ENCODE results near the gene EARS2.
A peak's percentile ranks its signal among the peaks of the same experiment; 100 is the strongest.
"Not testable (repeated sequence)": the region's sequence is repeated elsewhere in the genome, so short reads cannot be mapped to it uniquely, and the experiment has no call there.

The EARS2 gene

DNA sequence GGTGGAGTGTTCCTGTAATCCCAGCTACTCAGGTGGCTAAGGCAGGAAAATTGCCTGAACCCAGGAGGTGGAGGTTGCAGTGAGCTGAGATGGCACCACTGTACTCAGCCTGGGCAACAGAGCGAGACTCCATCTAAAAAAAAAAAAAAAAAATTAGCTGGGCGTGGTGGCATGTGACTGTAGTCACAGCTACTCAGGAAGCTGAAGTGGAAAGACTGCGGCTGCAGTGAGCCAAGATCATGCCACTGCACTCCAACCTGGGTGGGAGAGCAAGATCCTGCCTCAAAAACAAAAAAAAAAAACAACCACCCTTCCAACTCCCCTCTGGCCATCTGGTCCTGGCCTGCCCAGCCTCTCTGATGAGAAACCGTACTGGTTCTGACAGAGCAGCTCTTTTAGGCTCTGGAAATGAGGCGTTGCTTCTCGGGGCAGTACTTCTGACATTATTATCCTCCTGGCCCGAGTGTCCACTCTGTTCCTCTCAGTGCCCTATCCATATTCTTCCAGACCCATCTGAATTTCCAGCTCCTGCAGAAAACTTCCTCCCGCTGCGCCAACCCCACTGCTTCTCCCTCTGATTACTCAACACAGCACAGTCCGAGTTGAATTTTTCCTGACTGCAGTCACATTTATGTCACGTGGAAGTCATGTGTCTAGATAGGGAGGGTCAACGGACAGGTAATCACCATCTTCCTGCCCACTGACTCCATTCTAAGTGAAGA, 60.2 kb downstream of the EARS2 start:
- Histone ChIP-seq H3K27me3 (no peaks in the 10 kb centered on the region), H3K4me3 (no peak overlapping the region), H3K4me2 (peak overlapping the region; percentile 11 to 92 (median 44); a peak in 21 of 22 replicates), H4K20me1 (peaks cover 76 to 100% (median 100%) of the 10 kb centered on the region in 11 experiments), H3K36me3 (peaks cover 63 to 98% (median 78%) of the 10 kb centered on the region in 11 experiments), H3K9me3 (replicated peaks in 1 of 11) (no peaks in the 10 kb centered on the region), H3K27ac (peak overlapping the region in 6 of 11 experiments; percentile 13 to 50 (median 32); a peak in 7 of 22 replicates), H3K9ac (peak overlapping the region in 5 of 11 experiments; percentile 11 to 53 (median 27); a peak in 5 of 22 replicates), H3K4me1 (peaks cover 52 to 67% (median 55%) of the 10 kb centered on the region in 10 experiments)
- TF ChIP-seq Cebpa-rat (IDR thresholded peaks at IDR 0.05): no peak

DNA sequence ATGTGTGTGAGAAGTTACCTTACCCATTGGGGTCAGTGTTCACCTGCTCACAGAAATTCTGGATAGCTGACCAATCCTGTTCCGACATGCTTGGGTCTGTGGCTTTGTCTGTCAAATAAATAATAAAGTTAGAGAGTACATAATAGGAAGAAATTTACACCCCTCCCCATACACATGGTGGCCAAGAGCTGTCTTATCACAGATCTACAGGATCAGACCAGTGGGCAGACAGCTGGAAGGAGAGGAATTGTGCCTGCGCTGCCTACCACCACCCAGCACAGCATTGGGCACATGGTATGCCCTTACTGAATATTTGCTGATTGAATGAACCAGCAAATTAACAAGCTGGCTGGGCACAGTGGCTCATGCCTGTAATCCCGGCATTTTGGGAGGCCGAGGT, 61.5 kb downstream of the EARS2 start:
- peak overlapping the region in 1 of 11 experiments; percentile 34; a peak in 1 of 22 replicates for H3K9ac ChIP-seq
- H3K27ac ChIP-seq: no peak overlapping the region
- peak overlapping the region in 1 of 11 experiments; percentile 4; a peak in 1 of 22 replicates for H3K4me2 ChIP-seq
- no peak for TF ChIP-seq Cebpa-rat (IDR thresholded peaks at IDR 0.05)
- H3K4me1 ChIP-seq: peaks cover 39 to 54% (median 42%) of the 10 kb centered on the region in 10 experiments
- H3K9me3 ChIP-seq (replicated peaks in 1 of 11): no peaks in the 10 kb centered on the region
- peaks cover 63 to 99% (median 80%) of the 10 kb centered on the region in 11 experiments for H3K36me3 ChIP-seq
- peaks cover 67 to 100% (median 93%) of the 10 kb centered on the region in 11 experiments for H4K20me1 ChIP-seq
- H3K27me3 ChIP-seq: no peaks in the 10 kb centered on the region
- no peak overlapping the region for H3K4me3 ChIP-seq

DNA sequence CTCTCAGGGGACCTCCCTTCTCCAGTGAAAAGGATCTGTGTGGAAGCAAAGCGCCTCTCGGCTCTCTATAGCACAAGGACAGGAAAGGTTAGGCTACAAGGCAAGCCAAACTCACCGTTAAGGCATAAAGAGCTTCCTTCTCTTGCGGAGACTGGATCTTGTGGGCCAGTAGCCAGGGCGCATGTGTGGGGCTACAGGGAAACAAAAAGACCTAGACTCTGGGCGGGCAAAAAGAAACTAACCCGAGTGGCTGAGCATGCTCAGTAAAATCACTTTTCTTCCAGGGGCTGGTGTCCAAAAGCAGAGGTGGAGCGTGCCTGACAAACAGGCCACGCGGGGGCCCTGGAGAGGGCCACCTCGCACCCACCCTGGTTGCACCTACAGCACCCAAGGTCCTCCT, 63.0 kb downstream of the EARS2 start:
- Histone ChIP-seq H3K9me3 (replicated peaks in 1 of 11) (no peaks in the 10 kb centered on the region), H3K9ac (0 out of 22 replicates have a peak overlapping the region, but pooled peaks of 1 of the 11 experiments have one; percentile 2), H3K27me3 (no peaks in the 10 kb centered on the region), H3K4me3 (no peak overlapping the region), H3K4me1 (peaks cover 25 to 39% (median 28%) of the 10 kb centered on the region in 10 experiments), H3K4me2 (no peak overlapping the region), H4K20me1 (peaks cover 62 to 100% (median 86%) of the 10 kb centered on the region in 11 experiments; a peak in 21 of 22 replicates), H3K27ac (no peak overlapping the region), H3K36me3 (peaks cover 74 to 99% (median 88%) of the 10 kb centered on the region in 11 experiments)
- no peak for TF ChIP-seq Cebpa-rat (IDR thresholded peaks at IDR 0.05)

DNA sequence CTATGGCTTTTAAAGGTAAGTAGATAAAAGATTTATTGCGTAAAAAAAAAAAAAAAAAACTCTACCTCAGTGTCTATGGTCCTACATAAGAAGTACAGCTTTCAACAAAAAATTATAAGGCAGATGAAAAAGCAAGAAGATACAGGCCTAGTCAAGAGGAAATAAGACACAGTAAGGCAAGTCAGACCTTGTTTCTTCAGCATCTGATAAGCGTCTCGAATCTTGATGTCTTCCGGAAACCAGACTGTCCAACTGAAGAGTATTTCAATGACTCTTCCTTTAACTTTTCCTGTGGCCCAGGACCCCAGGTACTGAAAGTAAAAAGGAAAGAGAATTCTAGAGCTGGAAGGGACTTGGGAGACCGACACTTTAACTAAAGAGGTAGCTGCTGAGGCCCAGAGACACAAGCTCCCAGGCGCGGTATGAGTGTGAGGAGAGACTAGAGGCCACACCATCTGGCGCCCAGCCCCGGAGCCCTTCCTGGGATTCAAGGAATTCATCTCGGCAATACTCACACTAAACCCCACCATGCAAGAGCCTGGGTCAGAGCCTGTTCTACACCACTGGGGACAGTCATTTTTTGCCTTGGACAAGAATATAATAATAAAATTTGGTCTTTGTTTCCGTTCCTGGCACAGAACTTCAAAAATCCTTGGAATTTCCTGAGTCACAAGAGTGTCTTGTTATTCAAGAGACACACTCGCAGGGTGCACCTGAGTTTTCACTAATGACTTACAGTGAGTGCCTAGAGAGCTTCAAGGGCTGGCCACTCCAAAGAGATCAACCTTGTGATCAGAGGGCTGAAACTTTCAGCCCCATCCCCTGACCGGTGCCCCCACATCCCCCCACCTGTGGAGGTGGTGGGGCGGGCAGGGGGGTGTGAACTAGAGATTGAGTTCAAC, 65.4 kb downstream of the EARS2 start:
- peaks cover under 1 to 16% (median 6%) of the 10 kb centered on the region in 10 experiments; a peak in 16 of 20 replicates for H3K4me1 ChIP-seq
- H3K4me3 ChIP-seq: no peak overlapping the region
- no peaks in the 10 kb centered on the region for H3K9me3 ChIP-seq (replicated peaks in 1 of 11)
- H3K27ac ChIP-seq: no peak overlapping the region
- H3K9ac ChIP-seq: no peak overlapping the region
- H4K20me1 ChIP-seq: peaks cover 64 to 100% (median 83%) of the 10 kb centered on the region in 11 experiments
- TF ChIP-seq Cebpa-rat (IDR thresholded peaks at IDR 0.05): no peak
- H3K36me3 ChIP-seq: peaks cover 99 to 100% (median 100%) of the 10 kb centered on the region in 11 experiments
- no peak overlapping the region for H3K4me2 ChIP-seq
- H3K27me3 ChIP-seq: no peaks in the 10 kb centered on the region

DNA sequence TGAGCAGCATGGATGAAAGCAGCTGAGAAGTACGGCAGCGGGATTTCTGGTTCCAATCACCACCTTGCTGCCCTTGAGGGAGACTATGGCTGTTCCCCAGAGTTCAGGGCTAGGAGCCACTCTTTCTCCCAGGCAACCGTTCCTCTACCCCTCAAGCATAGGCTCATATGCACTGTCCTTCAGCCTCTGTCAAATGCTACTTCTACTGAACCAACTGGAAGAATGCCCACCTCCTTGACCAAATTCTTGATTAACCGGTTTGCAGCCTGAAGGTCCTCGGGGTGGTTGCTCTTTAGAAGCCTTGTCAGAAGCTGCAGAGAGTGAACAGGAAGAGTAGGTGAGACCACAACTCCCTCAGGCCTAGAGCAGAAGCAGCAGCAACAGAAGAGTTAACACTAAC, 70.7 kb downstream of the EARS2 start:
- H3K27me3 ChIP-seq: no peaks in the 10 kb centered on the region
- H3K9ac ChIP-seq: no peak overlapping the region
- peaks cover 0 to 13% (median 0%) of the 10 kb centered on the region in 10 experiments; a peak in 3 of 20 replicates for H3K4me1 ChIP-seq
- no peak overlapping the region for H3K27ac ChIP-seq
- H3K36me3 ChIP-seq: peaks cover 99 to 100% (median 100%) of the 10 kb centered on the region in 11 experiments
- H4K20me1 ChIP-seq: peaks cover 50 to 99% (median 70%) of the 10 kb centered on the region in 11 experiments; a peak in 21 of 22 replicates
- H3K4me2 ChIP-seq: no peak overlapping the region
- no peaks in the 10 kb centered on the region for H3K9me3 ChIP-seq (replicated peaks in 1 of 11)
- H3K4me3 ChIP-seq: no peak overlapping the region
- no peak for TF ChIP-seq Cebpa-rat (IDR thresholded peaks at IDR 0.05)

DNA sequence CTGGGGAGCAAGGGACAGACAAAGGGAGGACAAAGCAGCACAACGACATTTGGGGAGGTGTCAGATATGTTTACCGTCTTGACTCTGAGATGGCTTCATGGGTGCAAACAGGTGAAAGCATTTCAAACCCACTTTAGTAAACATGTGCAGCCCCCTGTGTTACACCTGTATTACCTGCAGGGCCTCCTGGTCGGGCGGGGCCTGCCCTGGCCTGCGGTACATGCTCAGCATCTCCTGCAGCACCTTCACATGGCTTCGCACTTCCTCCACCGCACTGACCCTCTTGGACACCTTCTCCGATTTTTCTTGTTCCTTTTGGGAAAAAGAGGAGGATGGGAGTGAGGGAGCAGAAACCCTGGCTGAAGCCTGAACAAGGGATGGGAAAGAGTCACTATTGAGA, 71.3 kb downstream of the EARS2 start:
- H3K9me3 ChIP-seq (replicated peaks in 1 of 11): no peaks in the 10 kb centered on the region
- no peak overlapping the region for H3K9ac ChIP-seq
- no peak overlapping the region for H3K4me3 ChIP-seq
- peaks cover 0 to 13% (median 0%) of the 10 kb centered on the region in 10 experiments; a peak in 3 of 20 replicates for H3K4me1 ChIP-seq
- peaks cover 44 to 99% (median 65%) of the 10 kb centered on the region in 11 experiments; a peak in 21 of 22 replicates for H4K20me1 ChIP-seq
- TF ChIP-seq Cebpa-rat (IDR thresholded peaks at IDR 0.05): no peak
- H3K27ac ChIP-seq: no peak overlapping the region
- no peak overlapping the region for H3K4me2 ChIP-seq
- H3K36me3 ChIP-seq: peaks cover 99 to 100% (median 100%) of the 10 kb centered on the region in 11 experiments
- no peaks in the 10 kb centered on the region for H3K27me3 ChIP-seq

DNA sequence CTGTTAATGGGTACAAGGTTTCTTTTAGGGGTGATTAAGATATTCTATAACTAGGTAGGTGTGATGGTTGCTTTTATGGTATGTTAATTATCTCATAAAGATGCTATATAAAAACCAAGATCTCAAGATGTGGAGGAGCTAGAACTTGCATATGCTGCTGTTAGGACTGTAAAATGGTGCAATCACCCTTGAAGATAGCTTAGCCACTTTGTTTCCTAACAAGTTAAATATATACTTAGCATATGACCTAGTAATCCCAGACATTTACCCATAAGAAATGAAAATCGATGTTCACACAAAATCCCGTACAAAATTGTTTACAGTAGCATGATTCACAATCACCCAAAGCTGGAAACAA, 71.9 kb downstream of the EARS2 start:
- Histone ChIP-seq H3K9me3 (replicated peaks in 1 of 11) (no peaks in the 10 kb centered on the region), H3K36me3 (peaks cover 99 to 100% (median 100%) of the 10 kb centered on the region in 11 experiments), H3K4me2 (no peak overlapping the region), H3K27me3 (no peaks in the 10 kb centered on the region), H3K4me1 (peaks cover 0 to 13% (median 0%) of the 10 kb centered on the region in 10 experiments; a peak in 3 of 20 replicates), H4K20me1 (peaks cover 43 to 99% (median 69%) of the 10 kb centered on the region in 11 experiments; a peak in 21 of 22 replicates), H3K9ac (no peak overlapping the region), H3K27ac (no peak overlapping the region), H3K4me3 (no peak overlapping the region)
- TF ChIP-seq Cebpa-rat (IDR thresholded peaks at IDR 0.05): no peak

DNA sequence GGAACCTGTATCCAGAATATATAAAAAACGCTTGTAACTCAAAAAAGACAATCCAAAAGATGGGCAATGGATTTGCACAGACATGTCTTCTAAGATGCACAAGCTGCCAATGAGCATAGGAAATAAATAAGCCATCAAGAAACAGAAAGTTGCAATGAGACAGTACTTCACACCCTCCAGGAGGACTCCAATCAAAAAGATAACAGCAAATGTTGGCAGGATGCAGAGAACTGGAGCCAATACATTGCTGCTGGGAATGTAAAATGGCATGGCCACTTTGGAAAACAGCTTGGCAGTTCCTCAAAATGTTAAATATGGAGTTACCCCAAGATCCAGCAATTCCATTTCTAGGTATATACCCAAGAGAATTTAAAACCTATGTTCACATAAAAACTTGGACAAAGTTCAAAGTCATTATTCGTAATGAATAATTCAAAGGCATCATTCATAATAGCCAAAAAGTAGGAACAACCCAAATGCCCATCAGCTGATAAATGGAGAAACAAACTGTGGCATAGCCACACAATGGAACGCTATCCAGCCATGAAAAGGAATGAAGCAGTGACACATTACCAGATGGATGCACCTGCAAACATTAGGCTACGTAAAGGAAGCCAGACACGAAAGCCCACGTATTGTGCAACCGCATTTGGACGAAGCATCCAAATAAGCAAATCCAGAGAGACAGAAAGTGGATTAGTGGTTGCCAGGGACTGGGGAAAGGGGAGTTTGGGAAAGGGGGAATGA, 72.5 kb downstream of the EARS2 start:
- no peak overlapping the region for H3K4me2 ChIP-seq
- H3K9ac ChIP-seq: no peak overlapping the region
- peaks cover 0 to 13% (median 0%) of the 10 kb centered on the region in 10 experiments; a peak in 3 of 20 replicates for H3K4me1 ChIP-seq
- H4K20me1 ChIP-seq: peaks cover 43 to 99% (median 70%) of the 10 kb centered on the region in 11 experiments; a peak in 21 of 22 replicates
- TF ChIP-seq Cebpa-rat (IDR thresholded peaks at IDR 0.05): 0 out of 22 replicates have a peak, but pooled peaks of 1 of the 11 experiments have one; percentile 20
- H3K27me3 ChIP-seq: no peaks in the 10 kb centered on the region
- H3K36me3 ChIP-seq: peaks cover 99 to 100% (median 100%) of the 10 kb centered on the region in 11 experiments
- no peak overlapping the region for H3K27ac ChIP-seq
- no peak overlapping the region for H3K4me3 ChIP-seq
- no peaks in the 10 kb centered on the region for H3K9me3 ChIP-seq (replicated peaks in 1 of 11)

DNA sequence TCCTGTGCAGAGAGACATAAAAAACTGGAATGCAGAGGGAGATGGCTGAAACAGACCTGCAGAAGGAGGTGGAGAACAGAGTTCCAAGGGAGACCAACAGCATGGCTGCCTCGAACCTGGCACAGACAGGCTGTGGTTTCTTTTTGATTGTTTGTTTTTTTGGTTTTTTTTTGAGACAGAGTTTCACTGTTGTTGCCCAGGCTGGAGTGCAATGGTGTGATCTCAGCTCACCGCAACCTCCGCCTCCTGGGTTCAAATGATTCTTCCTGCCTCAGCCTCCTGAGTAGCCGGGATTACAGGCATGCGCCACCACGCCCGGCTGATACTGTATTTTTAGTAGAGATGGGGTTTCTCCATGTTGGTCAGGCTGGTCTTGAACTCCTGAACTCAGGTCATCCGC, 73.7 kb downstream of the EARS2 start:
- peaks cover 36 to 99% (median 70%) of the 10 kb centered on the region in 11 experiments; a peak in 21 of 22 replicates for H4K20me1 ChIP-seq

More for the DNA sequence above, 73.7 kb downstream of the EARS2 start:
- not testable (repeated sequence) for H3K4me2 ChIP-seq; H3K27ac ChIP-seq; H3K27me3 ChIP-seq; H3K9ac ChIP-seq; H3K4me3 ChIP-seq; H3K9me3 ChIP-seq (replicated peaks in 1 of 11)
- peaks cover 99 to 100% (median 100%) of the 10 kb centered on the region in 11 experiments for H3K36me3 ChIP-seq
- H3K4me1 ChIP-seq: peaks cover 0 to 13% (median 0%) of the 10 kb centered on the region in 10 experiments; a peak in 3 of 20 replicates

All from BLaER1 treated with 17β-estradiol and CSF1 and Interleukin-3, amounts not matched to agents 10 nM and 100 nM (cell line).